AG09309 (cell line): ENCODE data around the gene PXDC1.

Source experiments
- DNase-seq: peaks from one replicate; pipeline ENCODE4 v3.0.0-alpha.2; 2010; ENCODE audit warnings: low read depth
- H3K4me3 ChIP-seq: 2 replicates; pipeline ENCODE4 v1.5.1; 2011; ENCODE audit warnings: mild to moderate bottlenecking, low read depth, low read length, moderate library complexity; ENCODE audit not compliant: control insufficient read depth
- CTCF ChIP-seq: IDR thresholded peaks from 2 replicates; pipeline ENCODE4 v1.5.1; 2011; ENCODE audit warnings: mild to moderate bottlenecking, low read depth, low read length, inconsistent platforms; ENCODE audit not compliant: insufficient read depth, control insufficient read depth; ENCODE audit errors: missing control alignments

PXDC1 gene

GRCh38 chr6:3795836-3796718 is 44.6 kb upstream of the PXDC1 start:
- H3K4me3 ChIP-seq, result no peak overlapping the region
- TF ChIP-seq CTCF, result no peak
- no peak for DNase-seq

GRCh38 chr6:3794092-3794491 is 42.6 kb upstream of the PXDC1 start:
- no peak for DNase-seq
- TF ChIP-seq CTCF, result no peak
- no peak overlapping the region for H3K4me3 ChIP-seq

- no peak for TF ChIP-seq CTCF
- H3K4me3 ChIP-seq, result no peak overlapping the region
- no peak for DNase-seq
Observed at GRCh38 chr6:3793545-3793944, 42.0 kb upstream of the PXDC1 start.

- no peak for TF ChIP-seq CTCF
- no peak overlapping the region for H3K4me3 ChIP-seq
- DNase-seq, result no peak
Observed at GRCh38 chr6:3791526-3792203, 40.2 kb upstream of the PXDC1 start.

- TF ChIP-seq CTCF, result no peak
- no peak overlapping the region for H3K4me3 ChIP-seq
- DNase-seq, result no peak
Observed at GRCh38 chr6:3789896-3790558, 38.5 kb upstream of the PXDC1 start.

GRCh38 chr6:3789018-3789895 is 37.7 kb upstream of the PXDC1 start:
- no peak overlapping the region for H3K4me3 ChIP-seq
- TF ChIP-seq CTCF, result no peak
- no peak for DNase-seq
